DND-41 (cell line): Measurements from ENCODE around the gene GABRR3.

Experiments
- ATAC-seq: fragments of 200-7000 bp; cut with Tn5 transposase; 3 replicates; pipeline ENCODE4 v1.9.1; 2021; ENCODE audit warnings: low read depth; ENCODE audit not compliant: insufficient read depth
- DNase-seq: peaks from one replicate; pipeline ENCODE4 v3.0.0-alpha.2; 2020
- H2AFZ ChIP-seq: 2 replicates; pipeline ENCODE4 v1.6.0; 2012; ENCODE audit warnings: low read depth, low read length
- H3K27ac ChIP-seq: 2 replicates; pipeline ENCODE4 v1.5.1; 2012; ENCODE audit warnings: low read length, inconsistent platforms
- H3K27me3 ChIP-seq: fragments of 200-600 bp; sonication (generic); 2 replicates; pipeline ENCODE4 v1.6.0; 2012; ENCODE audit warnings: low read length, mild to moderate bottlenecking, inconsistent platforms; ENCODE audit not compliant: insufficient read depth, poor library complexity
- H3K36me3 ChIP-seq: 2 replicates; pipeline ENCODE4 v1.5.1; 2012; ENCODE audit warnings: low read length, inconsistent platforms; ENCODE audit not compliant: insufficient read depth
- H3K4me1 ChIP-seq: 2 replicates; pipeline ENCODE4 v1.5.1; 2012; ENCODE audit warnings: mild to moderate bottlenecking, low read length; ENCODE audit not compliant: insufficient read depth
- H3K4me2 ChIP-seq: 2 replicates; pipeline ENCODE4 v1.6.0; 2012; ENCODE audit warnings: mild to moderate bottlenecking, moderate library complexity, low read length, inconsistent platforms; ENCODE audit not compliant: insufficient read depth
- H3K4me3 ChIP-seq, 2 experiments: fragments of 200-600 bp in 1 of 2; shearing (Covaris generic) in 1 of 2; 2 replicates each; pipeline ENCODE4 v1.5.1; 2012 to 2016; ENCODE audit warnings: inconsistent platforms in 2 of 2, low read length in 2 of 2, mild to moderate bottlenecking in 2 of 2, low read depth in 1 of 2, moderate library complexity in 1 of 2
- H3K79me2 ChIP-seq: 2 replicates; pipeline ENCODE4 v1.6.0; 2012; ENCODE audit warnings: low read length, inconsistent platforms; ENCODE audit not compliant: insufficient read depth
- H3K9ac ChIP-seq: 2 replicates; pipeline ENCODE4 v1.6.0; 2012; ENCODE audit warnings: low read depth, mild to moderate bottlenecking, inconsistent platforms, low read length, moderate library complexity
- H3K9me3 ChIP-seq: 2 replicates; pipeline ENCODE4 v1.5.1; 2012; ENCODE audit warnings: low read length, moderate library complexity, mild to moderate bottlenecking, inconsistent platforms; ENCODE audit not compliant: insufficient read depth, severe bottlenecking
- H4K20me1 ChIP-seq: 2 replicates; pipeline ENCODE4 v1.6.0; 2012; ENCODE audit warnings: low read length; ENCODE audit not compliant: insufficient read depth
- CTCF ChIP-seq: IDR thresholded peaks from 2 replicates; pipeline ENCODE4 v1.5.1; 2012; ENCODE audit warnings: borderline replicate concordance, low read length, moderate library complexity, mild to moderate bottlenecking; ENCODE audit not compliant: poor library complexity, severe bottlenecking; ENCODE audit errors: extremely low read depth
- EZH2 ChIP-seq: IDR thresholded peaks from 3 replicates; pipeline ENCODE4 v1.6.1; 2012; ENCODE audit warnings: borderline replicate concordance, low read depth, mild to moderate bottlenecking, moderate library complexity, low read length, inconsistent platforms; ENCODE audit not compliant: severe bottlenecking

The GABRR3 gene

GRCh38 chr3:98035208-98035607, at the start of gene GABRR3:
TSS of gene GABRR3 (minus strand) at chr3:98035315. CDS start at chr3:98034987, 328 bp downstream.
- DNase-seq (no peak), ATAC-seq (no peak)
- Histone ChIP-seq H4K20me1 (no peaks in the 10 kb centered on the region), H3K9ac (no peak within 1 kb of the TSS), H3K27me3 (peaks cover 24% of the 10 kb centered on the region), H3K4me1 (peaks cover 5% of the 10 kb centered on the region), H3K9me3 (no peaks in the 10 kb centered on the region), H3K27ac (no peak within 1 kb of the TSS), H3K36me3 (no peaks in the 10 kb centered on the region), H3K79me2 (no peaks in the 10 kb centered on the region), H3K4me2 (no peak within 1 kb of the TSS), H2AFZ (no peak within 1 kb of the TSS), H3K4me3 (no peak within 1 kb of the TSS)
- TF ChIP-seq CTCF (no peak), EZH2 (no peak)

GRCh38 chr3:98073486-98073885, 38.4 kb upstream of the GABRR3 start:
- Histone ChIP-seq H3K4me1 (no peaks in the 10 kb centered on the region), H3K9me3 (no peaks in the 10 kb centered on the region), H4K20me1 (no peaks in the 10 kb centered on the region), H3K36me3 (no peaks in the 10 kb centered on the region), H3K4me3 (no peak overlapping the region), H2AFZ (no peak overlapping the region), H3K9ac (no peak overlapping the region), H3K79me2 (no peaks in the 10 kb centered on the region), H3K27me3 (no peaks in the 10 kb centered on the region), H3K4me2 (no peak overlapping the region), H3K27ac (no peak overlapping the region)
- ATAC-seq = no peak
- DNase-seq = no peak
- no peak for TF ChIP-seq CTCF
- no peak for TF ChIP-seq EZH2

- H3K9me3 ChIP-seq = no peaks in the 10 kb centered on the region
- H3K4me3 ChIP-seq = no peak overlapping the region
- H3K4me1 ChIP-seq = no peaks in the 10 kb centered on the region
- H2AFZ ChIP-seq = no peak overlapping the region
- no peak overlapping the region for H3K27ac ChIP-seq
- TF ChIP-seq CTCF (no peak), EZH2 (no peak)
- H3K4me2 ChIP-seq = no peak overlapping the region
- no peaks in the 10 kb centered on the region for H3K36me3 ChIP-seq
- DNase-seq (no peak), ATAC-seq (no peak)
- H3K27me3 ChIP-seq = no peaks in the 10 kb centered on the region
- H4K20me1 ChIP-seq = no peaks in the 10 kb centered on the region
- H3K79me2 ChIP-seq = no peaks in the 10 kb centered on the region
- H3K9ac ChIP-seq = no peak overlapping the region
These were observed 35.7 kb upstream of the GABRR3 start for GRCh38 chr3:98070840-98071239.

GRCh38 chr3:98068824-98069223, 33.7 kb upstream of the GABRR3 start:
- Histone ChIP-seq H3K4me3 (no peak overlapping the region), H3K79me2 (no peaks in the 10 kb centered on the region), H3K9ac (no peak overlapping the region), H3K9me3 (no peaks in the 10 kb centered on the region), H3K4me2 (no peak overlapping the region), H3K4me1 (no peaks in the 10 kb centered on the region), H4K20me1 (no peaks in the 10 kb centered on the region), H3K27me3 (no peaks in the 10 kb centered on the region), H2AFZ (no peak overlapping the region), H3K27ac (no peak overlapping the region), H3K36me3 (no peaks in the 10 kb centered on the region)
- TF ChIP-seq CTCF (peak; percentile 11), EZH2 (no peak)
- DNase-seq = no peak
- no peak for ATAC-seq
